Hepatocyte (in vitro differentiated cells): ENCODE results near the gene ABCA13.

Source experiments
- CTCF ChIP-seq: fragments of 200-600 bp; sonication (generic); IDR thresholded peaks from 2 replicates; pipeline ENCODE4 v1.5.1; 2016; ENCODE audit warnings: antibody characterized with exemption, mild to moderate bottlenecking; ENCODE audit not compliant: poor library complexity
- EZH2 ChIP-seq: fragments of 200-600 bp; sonication (generic); IDR thresholded peaks from 2 replicates; pipeline ENCODE4 v1.6.1; 2016; ENCODE audit warnings: antibody characterized with exemption, mild to moderate bottlenecking, borderline replicate concordance

GRCh38 chr7:48296966-48297365 is 125.7 kb downstream of the ABCA13 start:
- TF ChIP-seq CTCF = no peak
- no peak for TF ChIP-seq EZH2
